Measurements from ENCODE around the gene SELENOM.

- TF ChIP-seq CTCF (IDR thresholded peaks at IDR 0.05; ENCODE audit: low read length), result no peak
- TF ChIP-seq EZH2 (optimal IDR thresholded peaks at IDR 0.05; ENCODE audit: low read depth, low read length), result no peak
- no peak for TF ChIP-seq EZH2phosphoT487 (IDR thresholded peaks at IDR 0.05; ENCODE audit: low read length)
Measured at GRCh38 chr22:31130873-31131272, 23.5 kb upstream of the SELENOM start.
